Activated CD8-positive, alpha-beta T cell treated with anti-CD3 and anti-CD28 coated beads, Interleukin-2, amount 10 ng/mL, durations not matched to agents 7 days and 5 days (primary cell): ENCODE measurements around the gene SCAPER. TPM values are rescaled to one million over a fixed set of nuclear protein-coding genes. Genes with fewer than 3 reads are reported as not detected.
A peak's percentile ranks its signal among the peaks of the same experiment; 100 is the strongest.

Experiments
- ATAC-seq: fragments of 150-1000 bp; cut with Tn5 transposase; one replicate; pipeline ENCODE4 v1.10.0; 2021; ENCODE audit warnings: moderate library complexity
- CTCF ChIA-PET: fragments of 350-600 bp; sonication (Branson Sonifier 250); formaldehyde crosslinking; loops from one replicate; lab custom pipeline; 2021; ENCODE audit warnings: antibody characterized with exemption; lab: Charles Lee
- POLR2A ChIA-PET: fragments of 350-600 bp; sonication (Branson Sonifier 250); formaldehyde crosslinking; loops from one replicate; lab custom pipeline; 2021; ENCODE audit warnings: antibody characterized with exemption; lab: Charles Lee
- DNase-seq: peaks from one replicate; pipeline ENCODE4 v3.0.0-alpha.2; 2020
- H3K27ac Mint-ChIP-seq: one replicate; pipeline ENCODE4 v1.8.0; 2021; ENCODE audit warnings: mild to moderate bottlenecking, mixed read lengths
- H3K27me3 Mint-ChIP-seq: one replicate; pipeline ENCODE4 v1.8.0; 2021; ENCODE audit warnings: low read depth, mixed read lengths
- H3K36me3 Mint-ChIP-seq: one replicate; pipeline ENCODE4 v1.8.0; 2021; ENCODE audit warnings: low read depth, mixed read lengths
- H3K4me1 Mint-ChIP-seq: one replicate; pipeline ENCODE4 v1.8.0; 2021; ENCODE audit warnings: low read depth, mixed read lengths
- H3K4me3 Mint-ChIP-seq: one replicate; pipeline ENCODE4 v1.8.0; 2021; ENCODE audit warnings: mild to moderate bottlenecking, mixed read lengths
- H3K9me3 Mint-ChIP-seq: one replicate; pipeline ENCODE4 v1.8.0; 2022; ENCODE audit warnings: mixed read lengths; ENCODE audit not compliant: insufficient read depth
- total RNA-seq, 2 experiments: library from RNA; stranded (reverse); gene quantifications; one replicate each; pipeline ENCODE4 v1.2.3, GENCODE V29; 2021

The SCAPER gene
- total RNA-seq, 2 experiments from 2014 or later: 29.0 to 32.2 TPM

DNA sequence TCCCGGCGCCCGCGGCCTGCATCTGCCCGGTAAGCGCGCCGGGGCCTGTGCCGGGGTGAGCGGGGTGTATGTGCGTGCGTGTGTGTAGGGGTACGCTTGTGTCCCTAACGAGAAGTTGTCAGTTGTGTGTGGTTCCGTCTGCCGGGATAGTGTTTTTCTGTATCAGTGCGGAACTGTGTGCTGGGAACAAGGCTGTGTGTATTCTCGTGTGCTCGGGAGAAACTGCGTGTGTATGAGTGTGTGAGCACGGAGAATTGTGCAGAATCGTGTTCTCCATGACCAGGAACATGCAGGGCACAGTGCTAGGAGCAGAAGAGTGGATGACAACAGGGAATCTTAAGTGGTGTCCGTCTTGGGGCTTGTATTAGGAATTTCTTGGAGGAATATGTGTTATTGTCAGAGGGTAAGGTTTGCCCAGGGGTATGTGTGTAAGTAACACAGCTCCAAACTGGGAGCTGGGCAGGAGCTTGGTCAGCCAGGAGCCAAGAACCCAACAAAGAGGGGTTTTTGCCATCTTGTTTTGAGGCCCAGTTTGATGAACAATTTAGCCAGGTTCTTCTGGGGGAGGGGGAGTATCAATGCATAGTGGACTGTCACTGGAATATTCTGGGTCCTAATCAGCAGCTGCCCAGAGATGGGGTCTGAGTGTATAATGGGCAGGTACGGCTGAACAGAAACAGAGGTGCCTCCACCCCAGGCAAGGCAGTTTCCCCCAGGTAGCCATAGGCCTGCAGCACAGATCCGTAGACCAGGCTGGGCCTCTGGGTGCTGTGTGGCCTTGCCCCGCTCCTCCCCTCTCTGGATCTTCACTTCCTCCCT is 566.4 kb downstream of the SCAPER start:
- ATAC-seq (no peak), DNase-seq (no peak)
- POLR2A ChIA-PET: no interaction called here
- no peaks in the 10 kb centered on the region for H3K9me3 Mint-ChIP-seq
- H3K27me3 Mint-ChIP-seq: peaks cover 73% of the 10 kb centered on the region
- peaks cover 66% of the 10 kb centered on the region for H3K4me1 Mint-ChIP-seq
- peak overlapping the region; percentile 27 for H3K4me3 Mint-ChIP-seq
- peaks cover 7% of the 10 kb centered on the region for H3K36me3 Mint-ChIP-seq
- CTCF ChIA-PET: interaction anchor here (2.8 kb wide), 1 partner anchor 104 kb away, joined by 9 read pairs; no protein-coding TSS in a partner anchor
- H3K27ac Mint-ChIP-seq: peak overlapping the region; percentile 11

DNA sequence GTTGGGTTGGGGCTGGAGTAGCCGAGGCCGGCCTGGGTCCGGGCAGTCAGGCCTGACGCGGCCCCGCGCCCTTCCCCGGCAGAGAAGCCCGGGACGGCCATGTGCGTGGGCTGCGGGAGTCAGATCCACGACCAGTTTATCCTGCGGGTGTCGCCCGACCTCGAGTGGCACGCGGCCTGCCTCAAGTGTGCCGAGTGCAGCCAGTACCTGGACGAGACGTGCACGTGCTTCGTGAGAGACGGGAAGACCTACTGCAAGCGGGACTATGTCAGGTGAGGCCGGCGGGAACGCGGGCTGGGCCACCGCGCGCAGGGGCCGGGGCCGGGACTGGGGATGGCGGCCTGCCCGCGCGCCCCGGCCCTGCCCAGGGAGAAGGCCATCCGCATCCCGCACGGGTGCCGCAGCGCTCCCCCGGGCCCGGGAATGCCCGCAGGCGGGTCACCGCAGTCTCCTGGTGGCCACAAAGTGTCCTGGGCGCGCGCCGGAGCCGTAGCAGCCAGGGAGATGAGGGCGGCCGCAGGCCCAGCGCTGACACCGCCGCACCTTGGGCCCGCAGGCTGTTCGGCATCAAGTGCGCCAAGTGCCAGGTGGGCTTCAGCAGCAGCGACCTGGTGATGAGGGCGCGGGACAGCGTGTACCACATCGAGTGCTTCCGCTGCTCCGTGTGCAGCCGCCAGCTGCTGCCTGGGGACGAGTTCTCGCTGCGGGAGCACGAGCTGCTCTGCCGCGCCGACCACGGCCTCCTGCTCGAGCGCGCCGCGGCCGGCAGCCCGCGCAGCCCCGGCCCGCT is 567.2 kb downstream of the SCAPER start:
- Mint-ChIP-seq H3K4me1 (peaks cover 60% of the 10 kb centered on the region), H3K9me3 (no peaks in the 10 kb centered on the region), H3K27me3 (peaks cover 68% of the 10 kb centered on the region), H3K27ac (no peak overlapping the region), H3K4me3 (peak overlapping the region; percentile 67), H3K36me3 (peaks cover 7% of the 10 kb centered on the region)
- no peak for ATAC-seq
- ChIA-PET CTCF (interaction anchor here (2.8 kb wide), 1 partner anchor 103 kb away, joined by 9 read pairs; no protein-coding TSS in a partner anchor), POLR2A (interaction anchor here (1.0 kb wide), 1 partner anchor 8 kb away, joined by 3 read pairs; no protein-coding TSS in a partner anchor)
- no peak for DNase-seq

DNA sequence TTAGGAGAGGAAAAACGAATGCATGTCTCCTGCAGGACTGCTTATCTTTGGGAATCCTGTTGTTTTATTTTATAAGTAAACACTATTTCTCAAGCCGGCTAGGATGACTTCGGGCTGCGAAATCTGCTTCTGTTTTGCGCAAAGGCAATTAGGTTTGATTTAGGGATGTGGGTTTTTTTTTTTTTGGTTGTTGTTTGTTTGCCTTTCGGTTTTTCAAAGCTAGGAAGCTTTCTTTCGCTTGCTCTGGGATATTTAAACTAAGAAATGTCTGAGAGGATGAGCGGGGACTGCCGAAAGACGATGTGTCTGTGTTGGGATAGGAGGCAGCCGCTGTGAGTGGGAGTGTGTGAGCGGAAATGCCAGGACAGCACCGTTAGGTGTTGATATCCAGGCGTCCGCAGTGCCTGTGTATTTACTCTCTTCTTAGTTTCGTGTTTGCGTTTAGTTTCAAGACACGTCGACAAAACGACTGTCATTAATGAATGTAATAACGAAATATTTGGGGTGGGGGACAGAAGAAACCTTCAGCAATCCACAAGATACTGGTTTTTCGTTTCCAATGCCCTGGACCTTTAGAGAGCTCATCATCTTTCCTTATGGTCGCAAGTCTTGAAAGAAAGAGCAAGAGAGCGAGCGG is 568.0 kb downstream of the SCAPER start:
- Mint-ChIP-seq H3K9me3 (no peaks in the 10 kb centered on the region), H3K36me3 (peaks cover 7% of the 10 kb centered on the region), H3K4me3 (peak overlapping the region; percentile 67), H3K27me3 (peaks cover 70% of the 10 kb centered on the region), H3K4me1 (peaks cover 58% of the 10 kb centered on the region), H3K27ac (peak overlapping the region; percentile 58)
- CTCF ChIA-PET: no interaction called here
- DNase-seq: no peak
- POLR2A ChIA-PET: interaction anchor here (0.9 to 1.0 kb wide), 2 partner anchors 9 to 12 kb away, joined by 3 read pairs; no protein-coding TSS in a partner anchor
- no peak for ATAC-seq

DNA sequence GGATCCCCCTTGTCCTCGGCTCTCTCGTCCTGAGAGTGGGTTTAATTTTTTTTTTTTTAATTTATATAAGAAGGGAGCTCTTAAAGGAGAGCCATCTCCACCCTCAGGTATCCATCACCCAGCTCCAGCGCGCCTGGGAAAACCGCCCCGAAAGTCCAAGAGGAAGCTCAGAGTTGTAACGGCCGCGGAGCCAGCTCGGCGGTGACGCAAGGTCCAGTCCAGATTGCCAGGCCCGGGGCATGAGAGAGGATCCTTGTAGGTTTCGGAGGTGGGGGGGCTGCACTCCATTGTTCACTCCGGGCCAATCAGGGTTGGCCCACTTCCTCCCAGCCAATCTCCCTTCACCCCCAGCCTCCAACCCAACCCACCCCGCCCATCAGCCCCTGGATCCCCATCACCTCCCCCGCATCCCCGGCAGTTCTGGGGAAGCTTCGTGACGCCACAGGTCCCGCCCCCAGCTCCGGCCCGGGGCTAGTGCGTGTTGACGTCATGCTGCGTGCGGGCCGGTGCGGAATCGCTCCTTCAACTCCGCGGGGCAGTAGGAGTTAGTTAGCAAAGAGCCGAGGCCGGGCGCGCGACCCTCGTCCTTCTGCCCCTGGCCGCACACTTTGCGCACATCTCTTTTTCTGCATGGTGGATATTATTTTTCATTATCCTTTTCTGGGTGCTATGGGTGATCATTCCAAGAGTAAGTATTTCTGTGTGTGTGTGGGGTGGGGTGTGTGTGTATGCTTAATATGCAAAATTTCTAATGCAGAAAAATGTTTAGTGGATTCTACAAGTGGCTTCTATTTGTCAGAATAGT is 568.7 kb downstream of the SCAPER start, which contains the start of gene ISL2:
TSS of gene ISL2 (plus strand) at position 520 of the 805 bp plus-strand sequence. CDS start at position 631, 111 bp downstream.
- Mint-ChIP-seq H3K4me1 (peaks cover 51% of the 10 kb centered on the region), H3K27me3 (peaks cover 63% of the 10 kb centered on the region), H3K9me3 (no peaks in the 10 kb centered on the region), H3K4me3 (peak within 1 kb of the TSS; percentile 67), H3K27ac (peak within 1 kb of the TSS; percentile 58), H3K36me3 (peaks cover 7% of the 10 kb centered on the region)
- CTCF ChIA-PET: interaction anchor here (0.7 kb wide), 1 partner anchor 42 kb away, joined by 3 read pairs; no protein-coding TSS in a partner anchor
- POLR2A ChIA-PET: interaction anchor here (0.9 kb wide), 1 partner anchor 13 kb away, joined by 3 read pairs; no protein-coding TSS in a partner anchor
- DNase-seq (peak; percentile 77), ATAC-seq (peak; percentile 46)

DNA sequence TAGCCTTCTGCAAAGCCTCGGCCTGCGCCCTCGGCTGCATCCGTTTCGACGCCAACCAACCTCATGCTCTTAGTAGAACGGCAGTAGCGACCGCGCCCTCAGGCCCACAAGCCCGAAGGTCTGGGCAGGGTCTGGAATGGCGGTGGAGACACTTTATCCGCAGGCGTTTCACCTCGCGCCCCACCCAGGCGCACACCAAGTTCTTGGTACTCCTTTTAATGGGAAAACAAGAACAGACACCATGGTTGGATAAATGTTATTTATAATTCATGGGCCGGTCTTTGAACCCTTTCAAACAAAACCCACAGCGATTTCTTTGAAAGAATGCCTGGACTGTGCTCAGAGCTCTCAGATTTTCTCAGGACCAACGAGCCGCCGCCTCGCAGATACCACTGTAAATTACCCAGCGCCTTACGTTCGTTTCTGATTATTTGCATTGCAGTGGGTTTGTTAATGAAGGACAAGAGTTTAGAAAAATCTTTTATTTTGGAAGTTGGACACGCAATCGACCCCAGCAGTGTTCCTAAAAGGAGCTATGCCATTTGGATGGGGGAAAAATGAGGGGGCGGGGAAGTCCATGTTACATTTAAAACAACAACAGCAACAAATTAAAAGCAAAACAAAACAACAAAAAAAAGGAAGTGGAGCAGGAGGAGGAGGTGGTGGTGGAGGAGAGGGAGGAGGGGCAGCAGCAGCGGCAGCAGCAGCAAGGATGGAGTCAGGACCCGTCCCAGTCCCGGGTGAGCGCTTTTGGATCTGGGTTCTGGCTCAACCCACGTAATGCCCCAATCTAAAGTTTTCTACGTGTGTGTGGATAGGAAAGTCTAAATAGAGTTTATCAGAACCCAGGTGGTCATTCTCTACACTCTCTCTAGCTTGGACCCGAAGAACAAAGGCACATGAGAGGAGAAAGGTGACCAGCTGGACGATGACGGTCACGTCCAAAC is 569.6 kb downstream of the SCAPER start:
- Mint-ChIP-seq H3K4me1 (peaks cover 45% of the 10 kb centered on the region), H3K9me3 (no peaks in the 10 kb centered on the region), H3K4me3 (peak overlapping the region; percentile 67), H3K36me3 (peaks cover 7% of the 10 kb centered on the region), H3K27ac (peak overlapping the region; percentile 3), H3K27me3 (peaks cover 58% of the 10 kb centered on the region)
- DNase-seq (no peak), ATAC-seq (no peak)
- CTCF ChIA-PET: interaction anchor here (0.7 kb wide), 1 partner anchor 41 kb away, joined by 3 read pairs; no protein-coding TSS in a partner anchor
- POLR2A ChIA-PET: interaction anchor here (0.6 kb wide), 1 partner anchor 9 kb away, joined by 4 read pairs; no protein-coding TSS in a partner anchor

DNA sequence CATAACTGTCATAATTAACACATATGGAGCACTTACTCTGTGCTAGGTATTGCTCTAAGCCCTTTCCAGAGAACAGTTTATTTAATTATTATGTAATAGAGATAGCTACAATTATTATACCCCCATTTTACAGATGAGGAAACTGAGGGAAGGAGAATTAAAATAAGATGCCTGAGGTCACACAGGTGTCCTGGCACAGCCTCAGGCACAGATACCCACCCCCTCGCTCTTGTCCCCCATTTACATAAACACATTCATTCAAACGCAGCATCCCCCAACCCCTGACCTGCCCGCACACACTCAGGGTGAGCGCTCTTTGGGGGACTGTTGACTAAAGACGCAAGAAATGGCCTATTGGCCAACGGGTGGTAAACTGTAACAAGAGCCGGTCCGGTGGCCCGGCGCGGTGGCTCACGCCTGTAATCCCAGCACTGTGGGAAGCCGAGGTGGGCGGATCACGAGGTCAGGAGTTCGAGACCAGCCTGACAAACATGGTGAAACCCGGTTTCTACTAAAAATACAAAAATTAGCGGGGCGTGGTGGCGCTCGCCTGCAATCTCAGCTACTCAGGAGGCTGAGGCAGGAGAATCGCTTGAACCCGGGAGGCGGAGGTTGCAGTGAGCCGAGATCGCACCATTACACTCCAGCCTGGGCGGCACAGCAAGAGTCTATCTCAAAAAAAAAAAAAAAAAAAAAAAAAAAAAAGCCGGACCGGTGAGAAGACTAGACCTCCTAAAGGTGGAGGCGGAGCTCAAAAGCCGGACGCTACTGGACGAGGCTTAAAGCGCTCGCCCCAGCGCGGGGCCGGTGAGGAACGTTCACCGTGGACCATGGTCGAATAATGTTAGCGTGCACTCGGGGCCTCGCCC is 570.5 kb downstream of the SCAPER start:
- Mint-ChIP-seq H3K27ac (no peak overlapping the region), H3K27me3 (peaks cover 53% of the 10 kb centered on the region), H3K9me3 (no peaks in the 10 kb centered on the region), H3K4me1 (peaks cover 37% of the 10 kb centered on the region), H3K36me3 (peaks cover 4% of the 10 kb centered on the region), H3K4me3 (peak overlapping the region; percentile 67)
- POLR2A ChIA-PET: interaction anchor here (0.6 kb wide), 1 partner anchor 10 kb away, joined by 4 read pairs; no protein-coding TSS in a partner anchor
- no peak for ATAC-seq
- CTCF ChIA-PET: interaction anchor here (0.7 to 2.6 kb wide), 6 partner anchors 11 to 144 kb away, joined by 3 to 14 read pairs (median 4); no protein-coding TSS in a partner anchor
- no peak for DNase-seq

DNA sequence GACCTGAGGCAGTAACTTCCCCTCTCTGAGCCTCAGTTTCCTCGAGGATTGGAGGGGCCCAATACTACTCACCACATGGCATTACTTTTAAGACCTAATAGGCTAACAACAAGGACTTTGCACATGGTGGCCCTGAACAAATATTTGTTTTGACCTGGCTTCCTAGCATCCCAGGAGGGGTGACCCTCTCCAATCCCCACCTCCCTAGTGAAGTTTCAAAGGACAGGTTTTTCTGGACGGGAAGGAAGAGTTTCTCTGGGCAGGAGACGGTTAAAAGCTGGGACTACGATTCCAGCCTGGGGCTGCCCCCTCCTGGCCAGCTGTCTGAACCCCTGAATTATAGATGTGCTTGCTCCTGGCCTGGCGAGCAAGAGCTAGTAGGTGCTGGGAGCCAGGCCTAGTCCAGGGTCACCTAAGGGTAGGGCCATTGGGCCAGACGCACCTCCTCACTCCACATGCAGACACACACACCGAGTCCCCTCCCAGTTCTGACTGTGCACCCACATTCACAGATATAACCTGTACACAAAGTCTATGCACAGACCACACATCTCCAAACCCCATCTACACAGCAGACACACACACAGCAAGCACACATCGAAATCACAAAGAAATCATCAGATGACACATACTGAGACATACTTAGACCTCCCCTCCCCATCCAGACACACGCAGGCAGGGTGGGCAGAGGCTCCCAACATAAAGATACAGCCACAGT is 571.3 kb downstream of the SCAPER start:
- POLR2A ChIA-PET: no interaction called here
- no peak overlapping the region for H3K27ac Mint-ChIP-seq
- ATAC-seq: no peak

DNA sequence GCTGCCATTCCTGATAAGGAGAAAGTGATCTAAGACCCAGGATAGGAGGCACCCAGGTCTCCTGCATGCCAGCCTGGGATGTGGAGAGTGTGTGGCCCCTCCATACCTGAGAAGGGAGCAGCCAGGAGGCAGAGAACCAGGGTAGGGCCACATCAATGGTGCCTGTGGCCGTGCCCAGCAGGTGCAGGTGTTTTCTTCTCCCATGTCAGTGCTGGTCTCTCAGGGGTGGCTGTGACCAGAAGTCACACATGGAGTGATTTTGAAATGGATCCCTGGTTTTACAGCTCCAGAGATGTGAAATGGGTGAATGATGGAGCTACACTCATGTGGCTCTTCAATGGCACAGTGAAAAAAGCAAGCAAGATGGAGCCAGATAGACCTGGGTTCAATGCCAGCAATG is 571.8 kb downstream of the SCAPER start:
- H3K4me1 Mint-ChIP-seq: peaks cover 26% of the 10 kb centered on the region
- no peak for ATAC-seq
- peaks cover 3% of the 10 kb centered on the region for H3K36me3 Mint-ChIP-seq
- no peak for DNase-seq
- H3K9me3 Mint-ChIP-seq: no peaks in the 10 kb centered on the region
- POLR2A ChIA-PET: no interaction called here
- H3K27me3 Mint-ChIP-seq: peaks cover 51% of the 10 kb centered on the region
- no peak overlapping the region for H3K27ac Mint-ChIP-seq
- H3K4me3 Mint-ChIP-seq: no peak overlapping the region
- CTCF ChIA-PET: interaction anchor here (0.9 to 2.6 kb wide), 6 partner anchors 9 to 143 kb away, joined by 3 to 14 read pairs (median 4); no protein-coding TSS in a partner anchor

More for the DNA sequence above, 571.3 kb downstream of the SCAPER start:
- DNase-seq: no peak
- H3K36me3 Mint-ChIP-seq: peaks cover 4% of the 10 kb centered on the region
- no peak overlapping the region for H3K4me3 Mint-ChIP-seq
- H3K27me3 Mint-ChIP-seq: peaks cover 51% of the 10 kb centered on the region
- peaks cover 31% of the 10 kb centered on the region for H3K4me1 Mint-ChIP-seq
- CTCF ChIA-PET: interaction anchor here (0.7 to 2.6 kb wide), 8 partner anchors 10 to 143 kb away, joined by 3 to 14 read pairs (median 4); no protein-coding TSS in a partner anchor
- H3K9me3 Mint-ChIP-seq: no peaks in the 10 kb centered on the region
